Body of pancreas (tissue), 4 donors: ENCODE results near the gene NUMA1. TPM values are rescaled to one million over a fixed set of nuclear protein-coding genes. Genes with fewer than 3 reads are reported as not detected.

Experiments used
- ATAC-seq: fragments of 150-250 bp; one replicate; pipeline ENCODE4 v1.9.1; 2016
- DNase-seq, 4 donors: peaks; one replicate each; pipeline ENCODE4 v3.0.0-alpha.2; 2019
- H3K27ac ChIP-seq, 4 donors: fragments of 200-600 bp; sonication (generic); 1 replicate in 3 of 4; 2 replicates in 1 of 4; pipeline versions ENCODE4 v1.5.1 to v1.6.1; 2016 to 2019; ENCODE audit warnings: mild to moderate bottlenecking in 1 of 4, mixed read lengths in 1 of 4, moderate library complexity in 1 of 4
- H3K27me3 ChIP-seq, 2 donors: fragments of 200-600 bp; sonication (generic); one replicate each; pipeline ENCODE4 v1.6.0; 2016; ENCODE audit warnings: mild to moderate bottlenecking in 1 of 2
- H3K36me3 ChIP-seq, 2 donors: fragments of 200-600 bp; sonication (generic); replicated peaks in 1 of 2; 2 replicates each; pipeline ENCODE4 v1.5.1; 2016; ENCODE audit warnings: low read depth in 2 of 2; ENCODE audit not compliant: insufficient read depth in 1 of 2
- H3K4me1 ChIP-seq: fragments of 200-600 bp; sonication (generic); one replicate; pipeline ENCODE4 v1.6.0; 2016
- H3K4me3 ChIP-seq, 2 donors: fragments of 200-600 bp; sonication (generic); 1 replicate in 1 of 2; 2 replicates in 1 of 2; pipeline ENCODE4 v1.5.1; 2016 to 2019
- H3K9me3 ChIP-seq, 3 donors: fragments of 200-600 bp; sonication (generic); 1 replicate in 2 of 3; 2 replicates in 1 of 3; pipeline ENCODE4 v1.5.1; 2016
- POLR2A ChIP-seq, 3 donors: fragments of 450-650 bp; IDR thresholded peaks; one replicate each; pipeline ENCODE4 v1.6.1; 2016; ENCODE audit warnings: antibody characterized with exemption in 3 of 3, mild to moderate bottlenecking in 2 of 3
- WGBS, 2 donors: methylation state at CpG; one replicate each; pipeline ENCODE4 v1.1.5; 2017; 5-methylcytosine and 5-hydroxymethylcytosine counted together
- intact Hi-C: fragments of 100-400 bp; cut with DNase I; formaldehyde crosslinking; loops from one replicate; pipeline ENCODE4 v1.15.1; 2023
- total RNA-seq, 2 donors: library from RNA; depleted of rRNA; stranded (reverse); fragments of >200 nt; gene quantifications; one replicate each; pipeline ENCODE4 v1.1.0, GENCODE V29; 2016
- TF ChIP-seq, protein P1 (sequence below), 7 experiments: fragments of 450-650 bp in 4 of 7; fragments of 200-600 bp in 3 of 7; sonication (generic) in 3 of 7; IDR thresholded peaks; one replicate each; pipeline ENCODE4 v1.5.1; 2016 to 2019; ENCODE audit warnings: antibody characterized with exemption in 7 of 7

Gene NUMA1
- total RNA-seq, 2 donors from 2014 or later, result 173 to 191 TPM

DNA sequence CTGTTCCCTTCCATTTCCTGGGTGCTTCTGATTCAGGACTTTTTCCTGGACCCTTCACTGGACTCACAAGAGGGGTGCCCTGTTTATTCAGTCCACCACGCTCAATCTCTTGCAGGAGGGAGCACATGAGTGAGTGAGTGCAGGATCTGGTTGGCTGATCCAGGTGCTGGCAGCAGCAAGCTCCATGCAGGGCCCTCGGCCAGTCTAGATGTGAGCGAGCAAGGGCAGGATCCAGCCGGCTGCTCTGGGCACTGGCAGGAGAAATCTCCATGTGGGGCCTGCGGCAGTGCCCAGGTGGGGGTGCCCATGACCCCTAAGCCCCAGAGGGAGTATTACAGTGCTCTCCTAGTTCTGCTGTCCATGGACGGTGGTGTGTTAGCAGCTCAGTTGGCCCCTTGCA is 43.7 kb upstream of the NUMA1 start:
- ATAC-seq, result peak; percentile 6
- Histone ChIP-seq H3K4me3 (no peak overlapping the region), H3K9me3 (no peaks in the 10 kb centered on the region), H3K4me1 (peaks cover 6% of the 10 kb centered on the region), H3K27ac (no peak overlapping the region), H3K27me3 (no peaks in the 10 kb centered on the region), H3K36me3 (no peaks in the 10 kb centered on the region)
- WGBS, 2 donors, result 87 to 100% methylated on average over 1 to 6 of the region's 6 CpGs
- intact Hi-C loops, result no loop called here
- no peak for DNase-seq
- no peak for TF ChIP-seq POLR2A (IDR thresholded peaks at IDR 0.05)
- TF ChIP-seq, protein P1, sequence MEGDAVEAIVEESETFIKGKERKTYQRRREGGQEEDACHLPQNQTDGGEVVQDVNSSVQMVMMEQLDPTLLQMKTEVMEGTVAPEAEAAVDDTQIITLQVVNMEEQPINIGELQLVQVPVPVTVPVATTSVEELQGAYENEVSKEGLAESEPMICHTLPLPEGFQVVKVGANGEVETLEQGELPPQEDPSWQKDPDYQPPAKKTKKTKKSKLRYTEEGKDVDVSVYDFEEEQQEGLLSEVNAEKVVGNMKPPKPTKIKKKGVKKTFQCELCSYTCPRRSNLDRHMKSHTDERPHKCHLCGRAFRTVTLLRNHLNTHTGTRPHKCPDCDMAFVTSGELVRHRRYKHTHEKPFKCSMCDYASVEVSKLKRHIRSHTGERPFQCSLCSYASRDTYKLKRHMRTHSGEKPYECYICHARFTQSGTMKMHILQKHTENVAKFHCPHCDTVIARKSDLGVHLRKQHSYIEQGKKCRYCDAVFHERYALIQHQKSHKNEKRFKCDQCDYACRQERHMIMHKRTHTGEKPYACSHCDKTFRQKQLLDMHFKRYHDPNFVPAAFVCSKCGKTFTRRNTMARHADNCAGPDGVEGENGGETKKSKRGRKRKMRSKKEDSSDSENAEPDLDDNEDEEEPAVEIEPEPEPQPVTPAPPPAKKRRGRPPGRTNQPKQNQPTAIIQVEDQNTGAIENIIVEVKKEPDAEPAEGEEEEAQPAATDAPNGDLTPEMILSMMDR (IDR thresholded peaks at IDR 0.05), result no peak

DNA sequence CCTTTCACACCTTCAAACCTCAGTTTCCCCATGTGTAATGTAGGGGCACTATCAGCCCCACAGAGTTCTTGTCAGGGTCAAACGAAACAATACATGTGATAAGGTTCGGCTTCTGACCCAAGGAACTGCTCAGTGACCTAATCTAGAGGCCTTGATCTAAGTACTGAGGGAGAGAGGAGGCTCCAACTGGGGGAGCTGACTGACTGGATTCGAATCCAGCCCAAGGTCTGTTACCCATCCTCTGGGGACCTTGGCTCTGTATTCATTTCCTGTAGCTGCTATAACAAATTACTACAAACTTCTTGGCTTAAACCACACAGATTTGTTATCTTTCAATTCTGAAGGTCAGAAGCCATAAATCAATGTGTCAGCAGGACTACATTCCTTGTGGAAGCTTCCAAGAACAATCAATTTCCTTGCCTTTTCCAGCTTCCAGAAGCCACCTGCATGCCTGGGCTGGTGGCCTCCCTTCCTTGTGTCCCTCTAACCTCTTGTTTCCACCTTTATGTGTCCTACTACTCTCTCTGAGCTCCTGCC is 42.8 kb upstream of the NUMA1 start:
- Histone ChIP-seq H3K27ac (no peak overlapping the region), H3K9me3 (no peaks in the 10 kb centered on the region), H3K36me3 (no peaks in the 10 kb centered on the region), H3K4me1 (peaks cover 8% of the 10 kb centered on the region), H3K27me3 (no peaks in the 10 kb centered on the region), H3K4me3 (no peak overlapping the region)
- no peak for TF ChIP-seq POLR2A (IDR thresholded peaks at IDR 0.05)
- TF ChIP-seq, protein P1 (IDR thresholded peaks at IDR 0.05), result no peak
- WGBS, 2 donors, result 39 to 42% methylated on average over 3 of the region's 3 CpGs
- no peak for DNase-seq
- intact Hi-C loops, result no loop called here
- peak; percentile 46 for ATAC-seq

DNA sequence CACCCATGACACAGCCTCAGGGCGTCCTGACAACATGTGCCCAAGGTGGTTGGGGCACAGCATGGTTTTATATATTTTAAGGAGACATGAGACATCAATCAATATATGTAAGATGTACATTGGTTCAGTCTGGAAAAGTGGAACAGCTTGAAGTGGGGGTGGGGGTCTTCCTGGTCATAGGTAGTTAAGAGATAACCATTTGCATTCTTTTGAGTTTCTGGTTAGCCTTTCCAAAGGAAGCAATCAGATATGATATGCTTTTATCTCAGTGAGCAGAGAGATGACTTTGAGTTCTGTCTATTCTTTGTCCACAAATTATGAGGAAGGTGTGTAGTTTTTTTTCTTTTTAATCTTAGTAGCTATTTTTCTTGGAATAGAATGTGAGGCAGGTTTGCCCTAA is 42.3 kb upstream of the NUMA1 start:
- TF ChIP-seq, protein P1 (IDR thresholded peaks at IDR 0.05), result no peak
- no peak for TF ChIP-seq POLR2A (IDR thresholded peaks at IDR 0.05)
- WGBS, 2 donors, result 78 to 82% methylated on average over 1 of the region's 1 CpG

DNA sequence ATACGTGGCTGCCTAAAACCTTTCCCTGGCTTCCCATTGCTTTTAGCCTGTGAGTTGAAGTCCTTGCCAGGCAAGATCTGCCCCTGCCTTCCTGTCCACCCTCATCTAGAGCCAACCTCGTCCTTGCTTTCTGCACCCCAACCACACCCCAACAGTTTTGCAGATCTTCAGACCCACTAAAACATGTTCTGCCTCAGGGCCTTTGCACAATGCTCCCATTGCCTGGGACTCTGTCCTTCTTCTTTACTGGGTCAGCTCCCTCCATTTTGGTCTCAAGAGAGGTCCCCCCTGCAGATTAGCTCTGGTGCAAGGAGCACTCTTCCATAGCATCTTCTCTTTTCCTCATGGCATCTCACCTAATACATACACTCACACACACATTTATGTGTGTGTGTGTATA is 40.6 kb upstream of the NUMA1 start:
- Histone ChIP-seq H3K36me3 (no peaks in the 10 kb centered on the region), H3K27me3 (no peaks in the 10 kb centered on the region), H3K4me3 (no peak overlapping the region), H3K9me3 (no peaks in the 10 kb centered on the region), H3K27ac (no peak overlapping the region), H3K4me1 (peaks cover 11% of the 10 kb centered on the region)
- DNase-seq (no peak), ATAC-seq (no peak)
- intact Hi-C loops, result no loop called here
- 67% methylated on average over 2 of the region's 2 CpGs for WGBS, 2 donors
- TF ChIP-seq, protein P1 (IDR thresholded peaks at IDR 0.05), result no peak
- no peak for TF ChIP-seq POLR2A (IDR thresholded peaks at IDR 0.05)

More for the DNA sequence above, 42.3 kb upstream of the NUMA1 start:
- H3K27me3 ChIP-seq, result no peaks in the 10 kb centered on the region
- no peaks in the 10 kb centered on the region for H3K9me3 ChIP-seq
- ATAC-seq, result no peak
- H3K4me1 ChIP-seq, result peaks cover 11% of the 10 kb centered on the region
- H3K4me3 ChIP-seq, result no peak overlapping the region
- no peaks in the 10 kb centered on the region for H3K36me3 ChIP-seq
- H3K27ac ChIP-seq, result no peak overlapping the region
- DNase-seq, result no peak
- intact Hi-C loops, result no loop called here

DNA sequence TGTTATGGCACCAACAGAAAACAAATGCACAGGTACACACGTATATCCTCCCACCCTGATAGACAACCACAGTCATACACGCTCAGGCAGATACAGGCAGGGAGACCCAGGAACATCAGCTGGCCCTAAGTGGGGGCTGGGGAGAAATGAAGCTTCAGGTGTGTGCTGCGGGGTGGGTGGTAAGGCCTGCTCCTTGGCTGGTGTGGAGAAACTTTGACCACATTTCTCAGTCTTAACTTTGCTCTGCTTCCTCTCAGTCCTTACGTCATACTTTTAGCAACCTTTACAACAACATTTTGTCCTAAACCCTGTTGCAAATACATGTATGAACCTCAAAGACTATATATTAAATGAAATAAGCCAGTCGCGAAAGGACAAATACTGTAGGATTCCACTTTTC is 38.9 kb upstream of the NUMA1 start:
- Histone ChIP-seq H3K36me3 (no peaks in the 10 kb centered on the region), H3K27me3 (no peaks in the 10 kb centered on the region), H3K9me3 (no peaks in the 10 kb centered on the region), H3K4me3 (no peak overlapping the region), H3K27ac (peak overlapping the region in 1 of 4 donors; percentile 22), H3K4me1 (peaks cover 11% of the 10 kb centered on the region)
- 62 to 81% methylated on average over 6 of the region's 6 CpGs for WGBS, 2 donors
- no peak for DNase-seq
- no peak for TF ChIP-seq POLR2A (IDR thresholded peaks at IDR 0.05)
- TF ChIP-seq, protein P1 (IDR thresholded peaks at IDR 0.05), result no peak
- intact Hi-C loops, result no loop called here
- peak; percentile 13 for ATAC-seq
